ENCODE data around the gene TRIM71.
"Not testable (repeated sequence)": the region's sequence is repeated elsewhere in the genome, so short reads cannot be mapped to it uniquely, and the experiment has no call there.

TRIM71 gene

DNA sequence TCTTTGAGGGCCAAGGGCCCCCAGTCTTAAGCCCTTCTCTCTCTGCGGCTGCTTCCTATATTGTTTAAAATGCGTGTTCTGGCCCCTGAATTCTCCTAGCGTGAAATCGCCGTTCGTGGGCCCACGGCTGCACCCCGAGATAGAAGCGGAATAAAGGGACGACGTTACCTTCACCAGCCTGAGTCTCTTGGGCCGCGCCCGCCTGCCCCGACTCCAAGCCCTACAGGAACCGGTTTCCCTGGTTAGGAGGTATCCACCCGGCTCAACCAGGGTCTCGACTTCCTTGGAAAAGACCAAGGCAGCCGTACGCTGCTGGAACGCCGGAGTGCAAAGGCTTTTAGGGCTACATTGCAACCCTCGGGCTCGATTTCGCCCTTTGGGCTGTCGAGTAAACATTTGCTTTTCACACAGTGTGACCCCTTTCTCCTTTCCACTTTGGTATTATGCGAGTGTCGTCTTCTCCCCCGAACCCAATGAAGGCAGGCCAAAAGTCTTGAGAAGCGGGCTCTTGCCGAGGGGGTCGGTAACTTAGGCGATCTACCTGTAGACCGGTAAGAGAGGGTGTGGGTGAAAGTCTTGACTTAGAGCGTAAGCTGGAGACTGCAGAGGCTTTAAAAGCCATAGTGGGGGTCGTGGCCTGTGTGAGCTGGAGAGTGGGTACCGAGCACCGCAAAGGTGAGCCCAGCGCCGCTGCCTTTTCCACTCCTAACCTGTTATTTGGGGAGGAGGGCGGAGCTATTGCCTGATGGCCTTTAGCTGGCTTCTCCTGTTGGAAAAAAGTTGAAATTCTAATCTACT is 2.0 kb downstream of the TRIM71 start:
- in situ Hi-C loops (cut with MboI; ENCODE audit: low sequenced_read_pairs): no loop called here

DNA sequence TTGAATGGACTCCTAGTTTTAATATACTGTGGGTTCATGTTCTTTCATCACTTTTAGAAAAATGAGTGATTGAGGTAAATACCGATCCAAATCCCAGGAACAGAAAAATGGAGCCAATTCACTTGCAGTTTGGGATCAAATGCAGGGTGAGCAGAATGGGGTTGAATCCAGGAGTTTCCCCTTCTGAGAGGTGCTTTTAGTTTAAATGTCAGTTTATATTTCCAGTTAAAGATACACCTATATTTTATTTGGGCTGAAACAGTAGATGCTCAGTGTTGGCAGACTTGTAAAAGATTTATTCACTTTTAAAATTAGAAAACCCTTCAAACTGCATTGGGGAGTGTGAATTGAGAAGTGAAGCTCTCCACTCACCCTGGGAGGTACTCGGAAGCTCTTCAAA is 2.6 kb downstream of the TRIM71 start:
- in situ Hi-C loops (cut with MboI; ENCODE audit: low sequenced_read_pairs): no loop called here

DNA sequence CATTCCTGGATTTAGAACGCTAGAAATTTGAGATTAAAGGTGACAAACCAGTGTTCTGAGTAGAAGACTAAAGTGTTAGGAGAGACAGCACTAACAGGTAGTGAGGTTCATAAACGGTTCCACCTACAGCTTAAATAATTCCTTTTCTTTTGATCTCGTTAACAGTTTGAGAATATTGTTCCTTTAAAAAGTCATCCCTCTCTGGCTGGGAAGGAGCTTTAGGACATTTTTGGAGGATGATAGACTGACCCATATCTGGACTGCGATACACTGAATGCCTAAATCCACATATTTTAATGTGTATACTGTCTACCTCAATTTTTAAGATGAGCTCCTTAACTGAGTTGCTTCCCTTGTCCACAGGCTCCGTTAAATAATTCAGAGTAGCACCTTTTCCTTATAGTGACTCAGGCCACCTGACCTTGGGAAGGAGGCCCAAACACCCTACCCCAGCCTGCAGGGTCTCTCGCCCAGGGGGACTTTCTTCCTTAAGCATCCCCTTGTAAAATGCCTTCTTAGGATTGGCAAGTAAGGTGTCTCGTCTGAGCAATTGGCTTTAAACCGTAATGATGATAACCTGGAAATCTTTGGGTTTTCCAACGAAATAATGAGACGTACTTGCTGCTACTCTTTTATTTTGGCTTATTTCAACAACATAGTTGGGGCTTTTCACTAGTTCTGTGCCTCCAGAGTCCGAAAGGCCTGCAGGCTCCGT is 3.3 kb downstream of the TRIM71 start:
- in situ Hi-C loops (cut with MboI; ENCODE audit: low sequenced_read_pairs): no loop called here

DNA sequence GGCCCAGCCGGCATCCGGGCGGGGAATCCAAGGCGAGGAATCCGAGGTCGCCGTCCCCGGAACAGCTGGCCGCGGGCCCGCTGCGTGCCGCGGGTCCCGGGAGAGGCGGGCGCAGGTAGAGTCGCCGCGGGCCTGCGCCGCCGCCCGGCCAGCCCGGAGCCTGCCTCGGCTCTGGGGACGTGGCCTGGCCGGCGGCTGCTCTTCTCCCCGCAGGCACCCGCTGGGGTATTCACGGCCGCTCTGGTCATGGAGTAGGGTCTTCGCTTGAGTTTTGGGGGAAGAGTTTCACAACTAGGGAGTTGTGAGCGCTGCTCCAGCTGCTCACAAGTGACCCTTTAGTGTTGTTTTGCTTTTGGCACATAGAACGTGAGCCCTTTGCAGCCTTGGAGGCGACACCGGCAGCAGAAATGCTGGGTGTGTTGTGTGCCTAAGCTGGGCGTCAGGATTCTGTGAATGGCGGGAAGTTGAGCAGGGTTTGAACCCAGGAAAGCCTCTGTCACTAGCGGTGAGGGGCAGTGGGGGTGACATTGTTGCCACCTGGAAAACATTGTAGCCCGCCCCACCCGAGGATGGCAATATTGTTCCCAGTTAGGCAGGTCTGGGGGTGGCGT is 4.0 kb downstream of the TRIM71 start:
- in situ Hi-C loops (cut with MboI; ENCODE audit: low sequenced_read_pairs): no loop called here

DNA sequence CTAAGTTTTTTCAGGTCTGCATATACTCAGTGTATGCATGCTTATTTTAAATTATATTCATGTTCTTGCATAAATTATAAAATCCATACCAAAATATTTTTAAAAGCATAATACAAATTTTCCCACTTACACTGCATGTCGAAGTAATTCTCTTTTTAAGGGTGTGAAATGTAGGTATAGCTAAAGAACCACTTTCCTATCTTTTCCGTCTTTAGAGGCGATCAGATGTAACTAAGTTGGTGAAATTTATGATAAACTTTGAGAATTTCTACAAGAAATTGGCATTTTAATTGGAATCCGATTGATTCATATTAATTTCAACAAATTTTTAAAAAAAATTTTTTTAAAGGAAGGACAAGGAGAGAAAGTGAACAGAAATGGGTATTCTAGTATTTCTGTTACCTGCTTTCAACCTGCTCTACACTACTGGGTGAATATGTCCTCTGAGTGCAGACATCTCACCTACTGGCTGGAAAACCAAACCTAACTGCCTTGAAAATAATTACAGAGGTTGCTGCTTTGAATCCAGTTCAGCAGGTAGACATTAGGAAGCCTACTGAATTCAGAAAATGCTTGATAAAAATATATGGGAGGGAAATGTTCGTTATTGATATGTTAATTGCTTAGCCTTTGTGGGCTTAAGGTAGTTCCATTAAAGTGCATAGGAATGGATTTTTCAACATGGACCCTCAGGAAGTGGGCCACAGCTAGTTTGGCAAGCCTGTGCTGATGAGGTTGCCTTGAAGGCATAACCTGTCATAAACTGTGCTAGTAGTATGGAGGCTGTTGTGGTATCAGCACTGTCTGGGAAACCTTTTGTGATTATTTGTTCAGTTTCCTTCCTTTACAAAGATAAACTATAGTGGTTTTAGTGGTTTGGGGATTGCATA is 5.1 kb downstream of the TRIM71 start:
- in situ Hi-C loops (cut with MboI; ENCODE audit: low sequenced_read_pairs): no loop called here

DNA sequence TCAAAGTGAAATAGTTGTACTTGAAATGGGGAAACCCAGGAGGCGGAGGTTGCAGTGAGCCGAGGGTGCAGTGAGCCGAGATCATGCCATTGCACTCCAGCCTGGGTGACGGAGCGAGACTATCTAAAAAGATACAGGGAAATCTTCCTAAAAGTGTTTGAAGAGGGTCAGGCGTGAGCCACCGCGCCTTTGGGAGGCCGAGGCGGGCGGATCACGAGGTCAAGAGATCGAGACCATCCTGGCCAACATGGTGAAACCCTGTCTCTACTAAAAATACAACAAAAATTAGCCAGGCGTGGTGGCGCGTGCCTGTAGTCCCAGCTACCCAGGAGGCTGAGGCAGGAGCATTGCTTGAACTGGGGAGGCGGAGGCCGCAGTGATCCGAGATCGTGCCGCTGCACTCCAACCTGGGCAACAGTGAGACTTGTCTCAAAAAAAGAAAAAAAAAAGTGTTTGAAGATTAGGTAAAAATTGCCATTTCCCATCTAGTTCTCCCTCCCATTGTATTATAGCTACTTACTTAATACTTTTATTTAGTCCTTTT is 5.9 kb downstream of the TRIM71 start:
- in situ Hi-C loops (cut with MboI; ENCODE audit: low sequenced_read_pairs): not testable (repeated sequence)

DNA sequence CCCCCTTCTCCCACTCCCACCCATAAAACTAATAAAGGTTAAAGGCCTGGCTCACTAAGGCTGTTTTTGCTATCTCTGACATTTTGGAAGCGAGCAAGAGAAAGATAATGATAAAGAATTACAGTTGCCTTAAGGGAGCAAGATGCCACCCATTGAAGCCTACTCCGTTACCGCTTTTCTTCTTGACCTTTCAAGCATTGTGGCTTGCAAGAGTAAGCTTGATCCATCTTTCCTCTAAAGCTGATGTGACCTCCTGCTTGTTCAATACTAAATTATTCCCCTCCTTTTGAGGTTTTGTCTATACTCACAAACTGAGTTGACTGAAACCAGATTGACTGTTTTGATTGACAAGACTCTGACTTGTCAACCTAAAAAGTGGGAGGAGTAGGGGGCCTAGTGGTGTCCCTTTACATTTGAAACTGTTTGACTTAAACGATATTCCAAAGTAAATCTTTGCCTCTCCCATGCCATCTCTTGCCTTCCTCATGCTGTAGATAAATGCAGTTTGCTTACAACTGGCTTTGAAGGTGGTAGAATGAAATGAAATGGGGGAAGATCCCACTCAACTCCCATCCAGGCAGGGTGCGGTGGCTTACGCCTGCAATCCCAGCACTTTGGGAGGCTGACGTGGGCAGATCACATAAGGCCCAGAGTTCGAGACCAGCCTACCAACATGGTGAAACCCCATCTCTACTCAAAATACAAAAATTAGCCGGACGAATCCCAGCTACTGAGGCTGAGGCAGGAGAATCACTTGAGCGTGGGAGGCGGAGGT is 8.0 kb downstream of the TRIM71 start:
- in situ Hi-C loops (cut with MboI; ENCODE audit: low sequenced_read_pairs): no loop called here

DNA sequence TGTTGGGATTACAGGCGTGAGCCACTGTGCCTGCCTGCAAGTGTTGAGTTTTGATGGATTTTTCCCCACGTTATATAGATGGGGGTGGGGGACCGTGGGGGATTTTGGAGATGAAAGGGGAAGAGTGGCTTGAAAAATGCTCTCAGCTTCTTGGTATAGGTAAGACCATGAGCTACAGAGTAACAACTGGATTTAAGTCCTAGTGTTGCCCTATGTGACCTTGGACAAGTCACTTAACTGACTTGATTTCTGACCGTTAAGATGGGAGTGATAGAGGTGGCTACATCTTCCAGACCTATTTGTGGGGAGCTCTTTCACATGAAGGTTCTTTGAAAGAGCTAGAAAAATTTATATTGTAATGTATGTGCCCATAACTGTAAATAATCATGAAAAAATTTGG is 13.3 kb downstream of the TRIM71 start:
- in situ Hi-C loops (cut with MboI; ENCODE audit: low sequenced_read_pairs): no loop called here

DNA sequence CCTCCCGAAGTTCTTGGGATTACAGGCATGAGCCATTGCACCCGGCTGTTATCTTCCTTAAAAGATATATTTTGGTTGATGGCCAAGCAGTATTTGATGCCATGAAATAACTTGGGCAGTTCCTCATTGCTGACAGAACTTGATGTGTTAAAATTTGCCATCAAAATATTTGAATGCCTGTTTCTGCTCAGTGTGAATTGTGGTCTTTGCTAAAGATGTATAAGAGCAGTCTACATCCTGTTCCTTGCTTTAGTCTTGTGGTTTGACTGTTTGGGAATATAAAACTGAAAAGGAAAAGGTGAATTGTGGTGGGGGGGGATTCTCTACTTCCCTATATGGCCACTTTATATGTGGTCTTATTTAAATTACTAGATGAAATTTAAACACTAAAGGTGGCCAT is 14.0 kb downstream of the TRIM71 start:
- in situ Hi-C loops (cut with MboI; ENCODE audit: low sequenced_read_pairs): no loop called here

DNA sequence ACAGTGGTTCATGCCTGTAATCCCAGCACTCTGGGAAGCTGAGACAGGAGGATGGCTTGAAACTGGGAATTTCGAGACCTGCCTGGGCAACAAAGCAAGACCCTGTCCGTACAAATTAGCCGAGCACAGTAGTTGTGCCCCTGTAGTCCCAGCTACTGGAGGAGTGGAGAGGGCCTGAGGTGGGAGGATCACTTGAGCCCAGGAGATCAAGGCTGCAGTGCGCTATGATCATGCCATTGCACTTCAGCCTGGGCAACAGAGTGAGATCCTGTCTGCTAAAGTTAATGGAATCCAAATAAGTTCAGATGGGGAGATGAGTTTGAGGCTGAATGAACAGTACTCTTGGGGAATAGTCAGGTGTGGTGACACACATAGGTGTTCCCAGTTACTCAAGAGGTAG is 14.4 kb downstream of the TRIM71 start:
- in situ Hi-C loops (cut with MboI; ENCODE audit: low sequenced_read_pairs): no loop called here

DNA sequence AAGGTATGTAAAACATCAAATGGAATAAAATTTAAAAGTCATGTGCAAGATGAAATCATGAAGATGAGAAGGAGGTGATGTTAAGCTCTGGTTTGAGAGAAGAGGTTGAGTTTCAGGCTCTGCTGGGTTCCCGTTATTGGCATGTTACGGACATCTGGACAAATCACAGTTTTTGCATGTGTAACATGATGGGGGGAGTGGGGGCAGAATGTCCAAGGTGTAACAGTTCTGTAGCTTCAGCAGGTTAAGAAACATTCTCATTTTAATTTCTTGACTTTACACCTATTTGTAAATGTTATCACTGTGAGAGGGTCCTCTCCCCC is 17.2 kb downstream of the TRIM71 start:
- in situ Hi-C loops (cut with MboI; ENCODE audit: low sequenced_read_pairs): no loop called here

DNA sequence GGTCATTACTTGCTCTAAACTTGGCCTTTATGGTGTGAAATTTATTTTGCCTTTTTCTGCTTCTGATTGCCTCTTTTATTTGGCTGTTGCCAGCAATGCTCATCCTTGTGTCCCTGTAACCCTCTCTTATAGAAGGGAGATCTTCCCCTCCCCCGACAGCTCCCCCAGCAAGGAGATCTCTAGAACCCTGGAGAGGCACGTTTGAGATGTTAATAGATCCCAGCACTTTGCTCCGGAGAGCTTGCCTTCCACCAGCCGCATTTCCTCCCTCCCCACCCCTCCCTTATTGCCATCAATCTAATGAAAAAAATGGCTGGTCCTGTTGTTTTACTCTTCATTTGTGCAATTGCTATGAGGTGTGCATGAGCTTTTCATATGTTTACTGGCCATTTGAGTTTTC is 18.2 kb downstream of the TRIM71 start:
- in situ Hi-C loops (cut with MboI; ENCODE audit: low sequenced_read_pairs): no loop called here

DNA sequence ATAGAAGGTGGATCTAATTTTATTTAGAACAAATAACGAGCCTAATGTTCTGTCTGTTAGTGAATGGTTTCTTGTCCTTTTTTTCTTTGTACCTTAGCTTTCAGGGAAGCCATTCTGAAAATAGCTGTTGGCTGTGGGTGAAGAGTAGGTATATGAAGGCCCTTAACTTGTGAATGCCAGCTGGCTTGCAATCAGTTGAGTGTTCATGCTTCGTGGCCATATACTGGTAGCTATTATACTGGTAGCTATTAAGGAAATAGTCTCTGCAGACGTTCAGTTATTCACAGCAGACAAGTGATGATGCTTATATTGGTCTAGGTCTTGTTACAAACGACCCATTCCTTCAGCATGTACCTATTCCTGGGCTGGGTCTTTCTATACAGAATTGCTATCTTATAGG is 18.8 kb downstream of the TRIM71 start:
- in situ Hi-C loops (cut with MboI; ENCODE audit: low sequenced_read_pairs): no loop called here

DNA sequence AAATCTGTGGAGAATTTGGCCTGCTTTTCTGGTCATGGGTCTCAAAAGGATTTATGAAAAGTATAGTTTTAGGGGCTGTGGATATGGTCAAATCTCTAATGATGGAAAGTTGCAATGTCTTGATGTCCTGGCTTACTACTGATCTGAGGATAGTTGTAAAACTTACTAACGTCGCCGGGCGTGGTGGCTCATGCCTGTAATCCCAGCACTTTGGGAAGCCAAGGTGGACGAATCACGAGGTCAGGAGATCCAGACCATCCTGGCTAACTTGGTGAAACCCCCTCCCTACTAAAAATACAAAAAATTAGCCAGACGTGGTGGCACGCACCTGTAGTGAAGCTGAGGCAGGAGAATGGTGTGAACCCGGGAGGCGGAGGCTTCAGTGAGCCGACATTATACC is 19.6 kb downstream of the TRIM71 start:
- in situ Hi-C loops (cut with MboI; ENCODE audit: low sequenced_read_pairs): no loop called here

DNA sequence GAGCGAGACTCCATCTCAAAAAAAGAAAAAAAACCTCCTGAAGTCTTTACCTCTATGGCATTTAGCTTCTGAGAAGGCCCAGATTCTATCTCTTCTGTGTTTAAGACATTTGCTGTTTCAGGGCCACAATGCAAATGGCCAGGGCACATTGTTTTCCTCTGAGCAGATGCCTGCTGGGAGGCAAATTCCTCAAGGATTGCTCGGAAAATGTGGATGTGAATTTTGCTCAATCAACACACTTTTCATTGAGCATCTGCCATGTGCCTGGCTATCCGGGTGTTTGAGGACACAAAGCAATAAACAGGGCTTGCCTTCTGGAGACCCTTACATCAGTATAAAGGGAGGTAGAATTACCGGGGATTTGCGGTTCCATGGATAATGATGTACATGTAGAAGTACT is 20.0 kb downstream of the TRIM71 start:
- in situ Hi-C loops (cut with MboI; ENCODE audit: low sequenced_read_pairs): no loop called here

DNA sequence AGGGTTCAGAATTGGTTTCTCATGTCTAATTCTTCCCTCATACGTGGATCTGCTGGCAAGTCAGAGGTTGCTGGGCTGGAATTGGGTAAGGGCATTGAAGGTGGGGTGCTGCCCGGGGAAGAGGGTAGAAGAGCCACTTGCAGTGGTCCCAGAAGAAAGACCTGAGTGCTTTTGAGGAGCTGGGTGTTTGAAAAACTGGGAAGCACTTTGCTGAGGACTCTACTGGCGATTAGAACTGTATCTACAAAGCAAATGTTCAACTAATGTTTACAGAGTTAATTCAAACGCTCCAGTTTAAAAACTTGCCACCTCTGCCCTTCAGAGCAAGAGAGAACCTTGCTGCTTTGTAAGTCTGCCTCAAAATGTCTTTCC is 21.9 kb downstream of the TRIM71 start:
- in situ Hi-C loops (cut with MboI; ENCODE audit: low sequenced_read_pairs): no loop called here

DNA sequence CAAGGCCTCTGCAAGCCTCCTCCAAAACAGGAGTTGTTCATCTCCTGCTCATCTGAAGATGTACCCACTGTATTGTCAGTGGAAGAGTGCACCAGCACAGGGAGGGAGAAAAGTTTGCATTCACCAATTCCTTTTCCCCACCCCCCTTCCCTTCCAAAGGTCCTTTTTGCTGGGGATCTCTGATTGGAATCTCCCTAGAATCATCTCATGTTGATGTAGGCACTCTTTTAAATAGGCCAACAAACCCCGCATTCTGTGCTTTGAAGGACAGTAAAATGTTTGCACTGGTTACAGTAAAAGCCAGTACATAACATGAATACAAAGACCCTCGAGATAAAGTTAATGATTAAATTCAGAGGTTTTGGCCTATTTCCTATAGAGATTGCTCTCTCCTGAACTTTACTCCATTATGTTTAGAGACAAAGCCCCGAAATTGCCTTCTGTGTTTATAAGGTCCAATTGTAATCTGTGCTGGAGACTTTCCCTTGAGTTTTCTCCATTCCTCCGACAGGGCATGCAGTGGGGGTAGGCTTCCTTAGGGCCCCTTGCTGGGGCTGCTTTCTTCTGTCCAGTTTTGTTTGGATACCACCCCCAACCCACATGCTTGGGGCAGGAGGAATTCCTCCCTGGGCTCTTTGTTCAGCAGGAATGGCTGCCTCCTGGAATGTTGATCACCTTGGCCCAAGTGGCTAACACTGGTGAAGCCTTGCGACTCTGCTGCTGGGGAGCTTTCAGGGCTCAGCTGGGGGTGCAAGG is 22.5 kb downstream of the TRIM71 start:
- in situ Hi-C loops (cut with MboI; ENCODE audit: low sequenced_read_pairs): no loop called here

DNA sequence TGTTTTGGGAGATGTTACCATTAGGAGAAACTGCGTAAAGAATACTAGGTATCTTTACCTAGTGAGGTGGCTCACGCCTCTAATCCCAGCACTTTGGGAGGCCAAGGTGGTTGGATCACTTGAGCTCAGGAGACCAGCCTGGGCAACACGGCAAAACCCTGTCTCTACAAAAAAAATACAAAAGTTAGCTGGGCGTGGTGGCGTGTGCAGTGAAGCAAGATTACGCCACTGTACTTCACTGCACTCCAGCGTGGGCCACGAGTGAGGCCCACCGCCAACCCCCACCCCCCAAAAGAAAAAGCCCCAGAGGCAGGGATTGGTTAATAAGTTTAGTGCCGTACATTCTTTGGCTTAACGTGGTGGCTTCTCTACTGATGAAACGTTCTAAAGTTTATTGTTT is 23.5 kb downstream of the TRIM71 start:
- in situ Hi-C loops (cut with MboI; ENCODE audit: low sequenced_read_pairs): no loop called here

DNA sequence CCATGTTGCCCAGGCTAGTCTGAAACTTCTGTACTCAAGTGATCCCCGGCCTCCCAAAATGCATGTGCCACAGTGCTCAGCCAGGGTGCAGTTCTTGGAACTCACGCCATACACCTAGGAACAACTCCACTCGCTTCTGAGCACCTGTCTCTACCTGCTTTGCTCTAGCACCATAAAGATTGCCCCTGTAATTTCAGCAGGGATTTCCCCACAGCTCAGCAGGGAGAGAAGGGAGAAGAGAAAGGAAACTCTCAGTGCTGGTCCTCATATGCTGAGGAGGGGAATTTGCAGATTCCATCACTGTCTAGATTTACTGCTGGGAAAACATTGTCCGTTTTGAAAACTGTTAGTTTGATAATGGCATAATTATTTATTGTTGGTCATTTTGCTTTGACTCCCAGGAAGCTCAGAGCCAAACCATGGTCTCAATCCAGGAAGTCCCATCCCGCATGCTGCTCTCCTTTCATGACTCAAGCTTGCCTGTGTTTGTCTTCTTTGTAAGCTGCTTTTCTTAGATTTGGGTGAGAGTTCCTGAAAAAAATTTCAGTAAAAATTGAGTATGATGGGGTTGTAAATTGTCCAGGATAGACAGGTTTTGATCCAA is 24.2 kb downstream of the TRIM71 start:
- in situ Hi-C loops (cut with MboI; ENCODE audit: low sequenced_read_pairs): no loop called here
